ENCODE measurements around the gene PET117. TPM values are rescaled to one million over a fixed set of nuclear protein-coding genes. Genes with fewer than 3 reads are reported as not detected.

Gene PET117
- total and polyA plus RNA-seq, 4 donors = 3.5 to 10.2 (median 8.7) TPM

DNA sequence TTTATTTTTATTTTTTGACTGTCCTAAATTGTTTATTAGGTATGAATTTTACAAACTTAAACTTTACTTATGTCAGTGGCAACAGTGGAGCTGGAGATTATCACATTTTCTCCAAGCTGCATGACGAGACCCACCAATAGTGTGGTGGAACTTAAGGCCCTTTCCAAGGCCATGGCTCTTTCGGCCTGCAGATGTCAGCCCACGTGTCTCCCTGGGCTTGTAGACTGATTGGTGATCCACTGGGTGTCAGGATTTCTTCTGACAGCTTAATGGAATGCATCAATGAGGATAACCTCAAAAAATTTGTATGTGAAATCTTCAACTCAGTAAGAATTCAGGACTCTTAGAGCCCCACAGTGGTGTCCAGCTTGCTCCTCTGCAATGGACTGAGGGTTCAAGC lies 47.6 kb upstream of the PET117 start:
- H3K4me1 ChIP-seq (ENCODE audit: control insufficient read depth in 4 of 4, insufficient read depth in 4 of 4, low read length in 3 of 4) = no peaks in the 10 kb centered on the region
- H3K9ac ChIP-seq (ENCODE audit: low read depth in 1 of 2, low read length in 2 of 2) = no peak overlapping the region
- no peaks in the 10 kb centered on the region for H3K36me3 ChIP-seq (ENCODE audit: control insufficient read depth in 4 of 4, insufficient read depth in 3 of 4, low read depth in 1 of 4, low read length in 3 of 4)
- no peak for DNase-seq (ENCODE audit: low spot score)
- no peak overlapping the region for H3K4me3 ChIP-seq (ENCODE audit: low read depth in 1 of 3, low read length in 3 of 3)
- H3K27me3 ChIP-seq (ENCODE audit: control insufficient read depth in 4 of 4, insufficient read depth in 4 of 4, low read length in 3 of 4) = peaks cover 0 to 3% (median 0%) of the 10 kb centered on the region in 4 donors
- WGBS = 49% methylated on average over 3 of the region's 3 CpGs
- H3K9me3 ChIP-seq (ENCODE audit: control insufficient read depth in 4 of 4, low read length in 3 of 4) = no peaks in the 10 kb centered on the region
- no peak overlapping the region for H3K27ac ChIP-seq (ENCODE audit: low read depth in 1 of 2, low read length in 2 of 2)
- TF ChIP-seq TAF1 (conservative IDR thresholded peaks at IDR 0.05) = no peak
- no peak for TF ChIP-seq HNF4G (IDR thresholded peaks at IDR 0.05)
- no peak for TF ChIP-seq NR2F2 (IDR thresholded peaks at IDR 0.05)
- TF ChIP-seq FOXA1 (IDR thresholded peaks at IDR 0.05) = no peak
- TF ChIP-seq HNF4A (conservative IDR thresholded peaks at IDR 0.05) = no peak
- TF ChIP-seq, protein P1, sequence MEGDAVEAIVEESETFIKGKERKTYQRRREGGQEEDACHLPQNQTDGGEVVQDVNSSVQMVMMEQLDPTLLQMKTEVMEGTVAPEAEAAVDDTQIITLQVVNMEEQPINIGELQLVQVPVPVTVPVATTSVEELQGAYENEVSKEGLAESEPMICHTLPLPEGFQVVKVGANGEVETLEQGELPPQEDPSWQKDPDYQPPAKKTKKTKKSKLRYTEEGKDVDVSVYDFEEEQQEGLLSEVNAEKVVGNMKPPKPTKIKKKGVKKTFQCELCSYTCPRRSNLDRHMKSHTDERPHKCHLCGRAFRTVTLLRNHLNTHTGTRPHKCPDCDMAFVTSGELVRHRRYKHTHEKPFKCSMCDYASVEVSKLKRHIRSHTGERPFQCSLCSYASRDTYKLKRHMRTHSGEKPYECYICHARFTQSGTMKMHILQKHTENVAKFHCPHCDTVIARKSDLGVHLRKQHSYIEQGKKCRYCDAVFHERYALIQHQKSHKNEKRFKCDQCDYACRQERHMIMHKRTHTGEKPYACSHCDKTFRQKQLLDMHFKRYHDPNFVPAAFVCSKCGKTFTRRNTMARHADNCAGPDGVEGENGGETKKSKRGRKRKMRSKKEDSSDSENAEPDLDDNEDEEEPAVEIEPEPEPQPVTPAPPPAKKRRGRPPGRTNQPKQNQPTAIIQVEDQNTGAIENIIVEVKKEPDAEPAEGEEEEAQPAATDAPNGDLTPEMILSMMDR (IDR thresholded peaks at IDR 0.05; ENCODE audit: low read depth, low read length, missing input control) = no peak
- no peak for TF ChIP-seq GABPA (IDR thresholded peaks at IDR 0.05 in 1 of 2, conservative IDR thresholded peaks at IDR 0.05 in 1 of 2)
- no peak for TF ChIP-seq SP1 (IDR thresholded peaks at IDR 0.05)
- TF ChIP-seq FOXA2 (IDR thresholded peaks at IDR 0.05) = no peak
- TF ChIP-seq EGR1 (IDR thresholded peaks at IDR 0.05; ENCODE audit: low read depth in 2 of 2) = no peak
- TF ChIP-seq REST (IDR thresholded peaks at IDR 0.05) = no peak
- TF ChIP-seq ZBTB33 (IDR thresholded peaks at IDR 0.05) = no peak
- no peak for TF ChIP-seq MAX (IDR thresholded peaks at IDR 0.05)
- TF ChIP-seq RAD21 (IDR thresholded peaks at IDR 0.05) = no peak
- TF ChIP-seq, protein P2, sequence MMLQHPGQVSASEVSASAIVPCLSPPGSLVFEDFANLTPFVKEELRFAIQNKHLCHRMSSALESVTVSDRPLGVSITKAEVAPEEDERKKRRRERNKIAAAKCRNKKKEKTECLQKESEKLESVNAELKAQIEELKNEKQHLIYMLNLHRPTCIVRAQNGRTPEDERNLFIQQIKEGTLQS (IDR thresholded peaks at IDR 0.05) = no peak
- no peak for TF ChIP-seq JUND (IDR thresholded peaks at IDR 0.05)
- TF ChIP-seq YY1 (IDR thresholded peaks at IDR 0.05) = no peak
- TF ChIP-seq RXRA (IDR thresholded peaks at IDR 0.05) = no peak

All from liver (tissue), 9 donors.